Measurements from ENCODE around the gene C12orf75.

Gene C12orf75

GRCh38 chr12:105352940-105353635 lies 22.6 kb downstream of the C12orf75 start:
- H3K9me3 ChIP-seq (ENCODE audit: low read depth, low read length) = no peaks in the 10 kb centered on the region
- TF ChIP-seq POLR2AphosphoS5 (IDR thresholded peaks at IDR 0.05; ENCODE audit: borderline replicate concordance, low read depth, low read length) (no peak), EZH2 (IDR thresholded peaks at IDR 0.05) (no peak), FOXP2 (optimal IDR thresholded peaks at IDR 0.05; ENCODE audit: control extremely low read depth, extremely low read length, insufficient read depth) (no peak)
- no peak for DNase-seq (ENCODE audit: low read depth, low spot score)
- no peak overlapping the region for H3K27ac ChIP-seq
- no peaks in the 10 kb centered on the region for H3K36me3 ChIP-seq (ENCODE audit: insufficient read depth, low read length)
- H3K9ac ChIP-seq (ENCODE audit: insufficient read length) = no peak overlapping the region
- H3K4me3 ChIP-seq = no peak overlapping the region

DNA sequence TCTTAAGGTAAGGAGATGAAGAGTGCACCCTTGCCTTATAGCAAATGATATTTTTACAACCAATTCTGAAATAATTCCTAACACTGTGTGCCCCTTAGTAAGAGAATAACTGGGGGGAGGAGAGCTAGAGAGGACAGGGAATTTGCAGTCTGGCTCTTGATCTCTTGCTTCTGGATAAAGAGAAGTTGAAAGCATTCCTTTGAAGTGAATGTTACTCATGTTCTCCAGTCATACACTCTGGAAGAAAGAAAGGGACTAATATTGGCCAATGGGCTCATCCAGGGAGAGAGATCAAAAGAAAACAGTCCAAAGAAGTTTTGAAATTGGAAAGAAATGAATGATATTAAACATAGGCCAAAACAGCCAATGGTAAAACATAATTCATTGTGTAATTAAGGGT lies 25.3 kb downstream of the C12orf75 start:
- no peaks in the 10 kb centered on the region for H3K9me3 ChIP-seq (ENCODE audit: low read depth, low read length)
- no peak overlapping the region for H3K4me3 ChIP-seq
- no peaks in the 10 kb centered on the region for H3K36me3 ChIP-seq (ENCODE audit: insufficient read depth, low read length)
- no peak overlapping the region for H3K9ac ChIP-seq (ENCODE audit: insufficient read length)
- H3K27ac ChIP-seq = no peak overlapping the region
- no peak for TF ChIP-seq EZH2 (IDR thresholded peaks at IDR 0.05)
- DNase-seq (ENCODE audit: low read depth, low spot score) = no peak

GRCh38 chr12:105357162-105357691 lies 26.7 kb downstream of the C12orf75 start:
- no peaks in the 10 kb centered on the region for H3K36me3 ChIP-seq (ENCODE audit: insufficient read depth, low read length)
- no peak overlapping the region for H3K4me3 ChIP-seq
- no peak for DNase-seq (ENCODE audit: low read depth, low spot score)
- no peaks in the 10 kb centered on the region for H3K9me3 ChIP-seq (ENCODE audit: low read depth, low read length)
- TF ChIP-seq EZH2 (IDR thresholded peaks at IDR 0.05) (no peak), POLR2AphosphoS5 (IDR thresholded peaks at IDR 0.05; ENCODE audit: borderline replicate concordance, low read depth, low read length) (no peak), FOXP2 (optimal IDR thresholded peaks at IDR 0.05; ENCODE audit: control extremely low read depth, extremely low read length, insufficient read depth) (no peak)
- no peak overlapping the region for H3K27ac ChIP-seq
- H3K9ac ChIP-seq (ENCODE audit: insufficient read length) = no peak overlapping the region

DNA sequence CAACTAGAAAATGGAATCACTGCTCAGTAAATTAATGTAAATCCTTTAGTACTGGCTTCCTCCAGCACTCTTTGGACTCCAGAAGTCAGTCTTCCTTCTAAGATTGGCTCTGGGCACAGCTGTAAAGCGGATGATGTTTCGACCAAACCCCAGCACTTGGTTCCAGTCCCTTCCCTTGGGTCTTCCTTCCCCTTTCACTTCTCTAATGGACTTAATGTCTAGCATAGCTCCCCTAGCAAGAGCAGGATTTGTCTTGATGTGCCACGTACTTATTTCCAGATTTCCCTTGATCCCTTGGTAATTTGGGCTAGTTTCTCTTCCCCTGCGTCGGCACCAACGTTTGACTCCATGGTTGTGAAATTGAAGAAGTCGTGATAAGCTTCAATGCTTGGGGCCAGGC lies 28.3 kb downstream of the C12orf75 start:
- Histone ChIP-seq H3K27ac (no peak overlapping the region), H3K36me3 (ENCODE audit: insufficient read depth, low read length) (no peaks in the 10 kb centered on the region), H3K4me3 (no peak overlapping the region), H3K9ac (ENCODE audit: insufficient read length) (no peak overlapping the region), H3K9me3 (ENCODE audit: low read depth, low read length) (no peaks in the 10 kb centered on the region)
- TF ChIP-seq POLR2AphosphoS5 (IDR thresholded peaks at IDR 0.05; ENCODE audit: borderline replicate concordance, low read depth, low read length) (no peak), EZH2 (IDR thresholded peaks at IDR 0.05) (no peak), FOXP2 (optimal IDR thresholded peaks at IDR 0.05; ENCODE audit: control extremely low read depth, extremely low read length, insufficient read depth) (no peak)
- DNase-seq (ENCODE audit: low read depth, low spot score) = no peak

- Histone ChIP-seq H3K4me3 (no peak overlapping the region), H3K9me3 (ENCODE audit: low read depth, low read length) (no peaks in the 10 kb centered on the region), H3K27ac (no peak overlapping the region), H3K36me3 (ENCODE audit: insufficient read depth, low read length) (no peaks in the 10 kb centered on the region), H3K9ac (ENCODE audit: insufficient read length) (no peak overlapping the region)
- TF ChIP-seq EZH2 (IDR thresholded peaks at IDR 0.05) = no peak
- TF ChIP-seq FOXP2 (optimal IDR thresholded peaks at IDR 0.05; ENCODE audit: control extremely low read depth, extremely low read length, insufficient read depth) = no peak
- TF ChIP-seq POLR2AphosphoS5 (IDR thresholded peaks at IDR 0.05; ENCODE audit: borderline replicate concordance, low read depth, low read length) = no peak
- DNase-seq (ENCODE audit: low read depth, low spot score) = no peak
Measured at GRCh38 chr12:105359856-105360255, 29.4 kb downstream of the C12orf75 start.

- Histone ChIP-seq H3K4me3 (no peak overlapping the region), H3K9ac (ENCODE audit: insufficient read length) (no peak overlapping the region), H3K36me3 (ENCODE audit: insufficient read depth, low read length) (no peaks in the 10 kb centered on the region), H3K27ac (no peak overlapping the region), H3K9me3 (ENCODE audit: low read depth, low read length) (no peaks in the 10 kb centered on the region)
- no peak for DNase-seq (ENCODE audit: low read depth, low spot score)
- no peak for TF ChIP-seq EZH2 (IDR thresholded peaks at IDR 0.05)
- no peak for TF ChIP-seq FOXP2 (optimal IDR thresholded peaks at IDR 0.05; ENCODE audit: control extremely low read depth, extremely low read length, insufficient read depth)
Measured at GRCh38 chr12:105363890-105364289, 33.4 kb downstream of the C12orf75 start.

DNA sequence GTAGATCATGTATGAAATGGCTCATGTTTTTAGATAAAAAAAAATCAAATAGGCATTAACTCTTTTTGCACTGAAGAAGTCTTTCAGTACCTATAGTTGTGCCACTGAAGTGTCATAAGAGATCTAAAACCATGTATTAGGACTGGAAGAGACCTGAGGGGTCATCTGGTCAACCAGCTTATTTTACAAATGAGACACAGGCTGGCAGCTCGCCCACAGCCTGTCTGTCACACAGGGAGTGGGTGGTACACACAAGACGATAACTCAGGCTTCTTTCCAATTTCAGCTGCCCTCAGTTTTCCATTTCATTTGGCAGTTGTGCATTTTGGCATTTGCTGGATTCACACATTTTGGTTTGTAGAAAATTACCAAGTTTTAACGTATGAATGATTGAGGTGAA lies 34.7 kb downstream of the C12orf75 start:
- DNase-seq (ENCODE audit: low read depth, low spot score) = no peak
- Histone ChIP-seq H3K9me3 (ENCODE audit: low read depth, low read length) (no peaks in the 10 kb centered on the region), H3K4me3 (no peak overlapping the region), H3K36me3 (ENCODE audit: insufficient read depth, low read length) (no peaks in the 10 kb centered on the region), H3K27ac (no peak overlapping the region), H3K9ac (ENCODE audit: insufficient read length) (no peak overlapping the region)
- no peak for TF ChIP-seq POLR2AphosphoS5 (IDR thresholded peaks at IDR 0.05; ENCODE audit: borderline replicate concordance, low read depth, low read length)
- no peak for TF ChIP-seq EZH2 (IDR thresholded peaks at IDR 0.05)

DNA sequence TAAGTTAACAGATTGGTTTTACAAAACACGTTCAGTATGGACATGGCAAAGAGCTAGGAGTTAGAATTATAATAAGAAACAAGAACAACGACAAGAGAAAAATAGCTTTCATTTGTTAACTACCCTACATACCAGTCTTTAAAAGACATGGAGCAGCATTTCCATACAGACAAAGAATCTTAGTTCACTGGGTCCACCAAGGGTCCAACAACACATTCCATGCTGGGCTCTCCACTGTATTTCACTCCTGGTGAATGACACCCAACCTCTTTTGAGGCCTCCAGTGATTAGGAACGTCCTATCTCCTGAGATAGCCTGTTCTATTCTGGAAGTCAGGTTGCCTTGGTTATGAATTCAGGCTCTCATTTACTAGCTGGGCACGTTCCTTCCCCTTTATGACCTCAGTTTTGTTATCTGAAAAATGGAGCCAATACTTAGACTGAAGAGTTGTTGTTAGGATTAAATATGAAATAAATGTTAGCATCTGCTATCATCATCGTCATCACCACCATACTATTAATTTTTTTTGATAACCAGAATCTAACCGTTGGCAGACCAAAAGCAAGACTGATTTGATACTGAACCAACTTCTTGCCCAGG lies 37.7 kb downstream of the C12orf75 start:
- TF ChIP-seq POLR2AphosphoS5 (IDR thresholded peaks at IDR 0.05; ENCODE audit: borderline replicate concordance, low read depth, low read length) (no peak), FOXP2 (optimal IDR thresholded peaks at IDR 0.05; ENCODE audit: control extremely low read depth, extremely low read length, insufficient read depth) (no peak), EZH2 (IDR thresholded peaks at IDR 0.05) (no peak)
- no peaks in the 10 kb centered on the region for H3K9me3 ChIP-seq (ENCODE audit: low read depth, low read length)
- no peak overlapping the region for H3K9ac ChIP-seq (ENCODE audit: insufficient read length)
- no peak overlapping the region for H3K27ac ChIP-seq
- DNase-seq (ENCODE audit: low read depth, low spot score) = no peak
- H3K36me3 ChIP-seq (ENCODE audit: insufficient read depth, low read length) = no peaks in the 10 kb centered on the region
- H3K4me3 ChIP-seq = no peak overlapping the region

DNA sequence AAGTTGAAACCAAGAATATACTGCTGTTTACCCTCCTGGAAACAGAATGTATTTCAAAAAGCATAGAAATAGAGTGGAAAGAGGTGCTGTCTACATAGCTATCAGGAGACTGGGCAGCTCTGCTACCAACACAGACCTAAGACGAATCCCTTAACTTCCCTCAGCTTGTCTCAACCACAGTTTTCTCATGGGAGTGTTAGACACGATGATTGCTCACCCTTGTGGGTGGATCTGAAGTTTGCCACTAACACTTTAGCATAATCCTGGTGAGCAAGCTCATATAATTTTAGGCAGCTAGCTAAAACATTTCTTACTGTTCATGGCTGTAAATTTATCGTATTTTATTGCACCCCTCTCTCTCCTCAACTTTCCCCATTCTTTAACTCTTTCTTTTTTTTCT lies 38.5 kb downstream of the C12orf75 start:
- H3K36me3 ChIP-seq (ENCODE audit: insufficient read depth, low read length) = no peaks in the 10 kb centered on the region
- DNase-seq (ENCODE audit: low read depth, low spot score) = no peak
- no peak for TF ChIP-seq EZH2 (IDR thresholded peaks at IDR 0.05)

More for the DNA sequence above, 38.5 kb downstream of the C12orf75 start:
- H3K9ac ChIP-seq (ENCODE audit: insufficient read length) = no peak overlapping the region
- H3K9me3 ChIP-seq (ENCODE audit: low read depth, low read length) = no peaks in the 10 kb centered on the region
- no peak overlapping the region for H3K27ac ChIP-seq
- no peak overlapping the region for H3K4me3 ChIP-seq

All from SK-N-MC (cell line).